Body of pancreas (tissue), 4 donors: ENCODE results near the gene SLC37A2. TPM values are rescaled to one million over a fixed set of nuclear protein-coding genes. Genes with fewer than 3 reads are reported as not detected.
"Not testable (repeated sequence)": the region's sequence is repeated elsewhere in the genome, so short reads cannot be mapped to it uniquely, and the experiment has no call there.

ENCODE experiments used
- ATAC-seq: fragments of 150-250 bp; one replicate; pipeline ENCODE4 v1.9.1; 2016
- DNase-seq, 4 donors: peaks; one replicate each; pipeline ENCODE4 v3.0.0-alpha.2; 2019
- H3K27ac ChIP-seq, 4 donors: fragments of 200-600 bp; sonication (generic); 1 replicate in 3 of 4; 2 replicates in 1 of 4; pipeline versions ENCODE4 v1.5.1 to v1.6.1; 2016 to 2019; ENCODE audit warnings: mild to moderate bottlenecking in 1 of 4, mixed read lengths in 1 of 4, moderate library complexity in 1 of 4
- H3K27me3 ChIP-seq, 2 donors: fragments of 200-600 bp; sonication (generic); one replicate each; pipeline ENCODE4 v1.6.0; 2016; ENCODE audit warnings: mild to moderate bottlenecking in 1 of 2
- H3K36me3 ChIP-seq, 2 donors: fragments of 200-600 bp; sonication (generic); replicated peaks in 1 of 2; 2 replicates each; pipeline ENCODE4 v1.5.1; 2016; ENCODE audit warnings: low read depth in 2 of 2; ENCODE audit not compliant: insufficient read depth in 1 of 2
- H3K4me1 ChIP-seq: fragments of 200-600 bp; sonication (generic); one replicate; pipeline ENCODE4 v1.6.0; 2016
- H3K4me3 ChIP-seq, 2 donors: fragments of 200-600 bp; sonication (generic); 1 replicate in 1 of 2; 2 replicates in 1 of 2; pipeline ENCODE4 v1.5.1; 2016 to 2019
- H3K9me3 ChIP-seq, 3 donors: fragments of 200-600 bp; sonication (generic); 1 replicate in 2 of 3; 2 replicates in 1 of 3; pipeline ENCODE4 v1.5.1; 2016
- CTCF ChIP-seq, 7 experiments: fragments of 450-650 bp in 4 of 7; fragments of 200-600 bp in 3 of 7; sonication (generic) in 3 of 7; IDR thresholded peaks; one replicate each; pipeline ENCODE4 v1.5.1; 2016 to 2019; ENCODE audit warnings: antibody characterized with exemption in 7 of 7
- POLR2A ChIP-seq, 3 donors: fragments of 450-650 bp; IDR thresholded peaks; one replicate each; pipeline ENCODE4 v1.6.1; 2016; ENCODE audit warnings: antibody characterized with exemption in 3 of 3, mild to moderate bottlenecking in 2 of 3
- WGBS, 2 donors: methylation state at CpG; one replicate each; pipeline ENCODE4 v1.1.5; 2017; 5-methylcytosine and 5-hydroxymethylcytosine counted together
- intact Hi-C: fragments of 100-400 bp; cut with DNase I; formaldehyde crosslinking; loops from one replicate; pipeline ENCODE4 v1.15.1; 2023
- total RNA-seq, 2 donors: library from RNA; depleted of rRNA; stranded (reverse); fragments of >200 nt; gene quantifications; one replicate each; pipeline ENCODE4 v1.1.0, GENCODE V29; 2016

Gene SLC37A2
- total RNA-seq, 2 donors from 2014 or later: 2.0 to 4.2 TPM

DNA sequence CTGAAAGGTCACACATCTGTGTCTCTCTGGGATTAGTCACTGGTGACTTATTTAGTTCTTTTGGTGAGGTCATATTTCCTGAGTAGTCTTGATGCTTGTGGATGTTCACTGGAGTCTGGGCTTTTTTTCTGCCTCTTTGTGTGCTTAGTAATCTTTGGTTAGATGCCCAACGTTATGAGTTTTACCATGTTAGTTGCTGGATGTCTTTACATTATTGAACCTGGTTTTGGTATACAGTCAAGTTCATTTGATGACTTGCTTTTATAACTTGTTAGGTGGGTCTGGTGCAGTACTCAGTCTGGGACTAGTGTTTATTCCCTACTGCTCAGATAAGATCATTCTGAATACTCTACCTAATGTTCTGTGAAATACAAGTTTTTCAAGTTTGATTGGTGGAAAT, 26.2 kb upstream of the SLC37A2 start:
- no peaks in the 10 kb centered on the region for H3K9me3 ChIP-seq
- ATAC-seq (no peak), DNase-seq (no peak)
- intact Hi-C loops: no loop called here
- H3K4me1 ChIP-seq: no peaks in the 10 kb centered on the region
- H3K4me3 ChIP-seq: no peak overlapping the region
- H3K36me3 ChIP-seq: no peaks in the 10 kb centered on the region
- TF ChIP-seq CTCF (IDR thresholded peaks at IDR 0.05) (no peak), POLR2A (IDR thresholded peaks at IDR 0.05) (no peak)
- H3K27me3 ChIP-seq: no peaks in the 10 kb centered on the region
- WGBS, 2 donors: 46 to 84% methylated on average over 1 of the region's 1 CpG
- H3K27ac ChIP-seq: no peak overlapping the region

DNA sequence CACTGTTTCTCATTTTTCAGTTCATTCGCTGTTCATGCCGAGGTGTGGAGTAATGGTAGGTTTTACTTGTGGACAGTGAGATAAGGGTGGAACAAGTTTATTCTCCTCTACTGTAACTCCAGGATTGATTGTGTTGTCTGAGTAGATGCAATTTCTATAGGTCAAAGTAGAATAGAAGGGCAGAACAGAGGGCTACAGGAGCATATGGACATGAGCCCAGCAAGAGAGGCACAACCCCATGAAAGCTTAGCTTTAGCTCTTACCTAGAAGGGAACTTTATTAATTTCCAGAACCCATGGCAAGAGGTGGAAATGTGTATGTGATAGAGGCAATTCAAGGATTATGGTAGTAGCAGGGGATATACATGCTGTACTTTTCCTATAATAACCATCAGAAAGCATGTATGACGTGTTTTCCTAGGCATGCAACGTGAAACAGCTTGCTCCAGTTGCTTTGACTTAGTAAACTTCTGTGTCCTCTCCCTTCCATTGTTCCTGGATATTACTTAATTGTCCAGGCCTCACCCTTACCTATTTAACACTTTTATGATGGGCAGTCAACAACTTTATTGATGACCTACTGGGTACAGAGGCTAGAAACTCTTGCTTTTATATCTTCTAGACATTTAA, 13.8 kb upstream of the SLC37A2 start:
- Histone ChIP-seq H3K36me3 (no peaks in the 10 kb centered on the region), H3K27me3 (no peaks in the 10 kb centered on the region), H3K4me1 (no peaks in the 10 kb centered on the region), H3K9me3 (no peaks in the 10 kb centered on the region), H3K27ac (no peak overlapping the region), H3K4me3 (no peak overlapping the region)
- ATAC-seq: no peak
- 94 to 99% methylated on average over 4 of the region's 4 CpGs for WGBS, 2 donors
- TF ChIP-seq POLR2A (IDR thresholded peaks at IDR 0.05) (no peak), CTCF (IDR thresholded peaks at IDR 0.05) (no peak)
- DNase-seq: no peak
- intact Hi-C loops: no loop called here

DNA sequence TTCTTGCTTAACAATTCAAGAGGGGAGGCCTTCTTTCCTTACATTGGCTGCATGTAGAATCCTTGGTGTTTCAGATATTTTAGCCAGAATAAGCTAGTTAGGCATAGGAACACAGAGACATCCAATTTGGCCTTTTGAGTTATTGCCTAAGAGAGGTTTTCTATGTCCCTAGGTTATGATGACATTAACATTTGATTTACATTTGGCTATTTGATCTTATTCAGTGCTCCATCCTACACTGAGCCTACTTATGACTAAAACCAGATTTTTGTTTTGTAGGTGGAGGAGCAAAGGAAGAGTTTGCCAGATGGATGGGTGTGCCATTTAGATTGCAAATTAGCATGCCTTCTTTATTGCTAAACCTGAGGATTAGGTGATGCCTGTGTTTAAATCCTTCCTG, 11.1 kb upstream of the SLC37A2 start:
- no peak overlapping the region for H3K4me3 ChIP-seq
- TF ChIP-seq POLR2A (IDR thresholded peaks at IDR 0.05) (no peak), CTCF (IDR thresholded peaks at IDR 0.05) (no peak)
- no peak for ATAC-seq
- no peak for DNase-seq
- no peaks in the 10 kb centered on the region for H3K4me1 ChIP-seq
- H3K27ac ChIP-seq: no peak overlapping the region
- no peaks in the 10 kb centered on the region for H3K36me3 ChIP-seq
- no peaks in the 10 kb centered on the region for H3K27me3 ChIP-seq
- intact Hi-C loops: no loop called here
- H3K9me3 ChIP-seq: no peaks in the 10 kb centered on the region

DNA sequence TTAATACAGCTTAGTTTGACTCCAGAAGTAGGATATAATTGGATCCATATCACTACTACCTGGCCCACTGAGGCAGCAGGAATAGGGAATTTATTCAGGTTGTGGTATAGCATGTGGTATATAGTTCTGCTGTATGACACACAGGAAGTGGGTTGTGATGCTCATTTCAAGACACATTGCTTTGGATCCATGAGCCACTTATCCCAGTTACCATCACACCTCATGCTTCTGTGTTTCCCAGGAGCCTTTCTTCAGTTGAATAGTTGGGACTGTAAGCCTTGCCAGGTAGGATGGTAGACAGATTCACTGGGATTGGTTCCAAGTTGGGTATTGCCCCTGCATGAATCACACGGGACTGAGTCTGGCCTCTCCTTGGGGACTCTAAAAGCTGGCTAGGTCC, 9.9 kb upstream of the SLC37A2 start:
- Histone ChIP-seq H3K36me3 (no peaks in the 10 kb centered on the region), H3K4me3 (no peak overlapping the region), H3K27me3 (no peaks in the 10 kb centered on the region), H3K4me1 (no peaks in the 10 kb centered on the region), H3K27ac (no peak overlapping the region), H3K9me3 (no peaks in the 10 kb centered on the region)
- 57 to 92% methylated on average over 1 of the region's 1 CpG for WGBS, 2 donors
- DNase-seq (no peak), ATAC-seq (no peak)
- intact Hi-C loops: no loop called here
- TF ChIP-seq POLR2A (IDR thresholded peaks at IDR 0.05) (no peak), CTCF (IDR thresholded peaks at IDR 0.05) (no peak)

DNA sequence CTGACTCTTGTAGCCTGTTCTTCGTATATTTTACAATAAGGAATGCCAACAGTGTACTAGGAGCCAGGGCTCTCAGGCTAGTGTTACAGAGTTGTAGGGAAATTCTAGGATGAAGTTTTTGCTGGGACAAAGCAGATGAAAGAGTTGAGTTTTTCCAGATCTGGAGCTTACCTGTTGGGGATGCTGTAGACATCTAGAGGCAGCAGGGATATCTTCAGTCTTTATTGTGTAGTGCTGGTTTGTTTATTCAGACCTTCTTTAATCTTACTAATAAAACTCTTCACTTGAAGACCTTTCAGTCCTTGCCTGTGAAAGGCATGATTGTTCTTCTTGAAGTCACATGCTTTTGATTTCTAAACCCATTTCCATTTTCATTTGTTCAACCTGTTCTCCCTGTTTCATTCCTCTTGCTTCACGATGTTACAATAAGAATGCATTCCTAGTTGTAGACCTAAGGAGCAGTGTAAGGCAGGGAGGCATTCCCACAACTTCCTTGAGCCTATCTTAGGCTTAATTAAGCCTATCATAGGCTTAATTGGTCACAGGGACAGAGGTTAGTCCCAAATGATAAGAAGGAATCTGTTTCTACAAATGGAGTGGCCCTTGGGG, 7.9 kb upstream of the SLC37A2 start:
- Histone ChIP-seq H3K4me1 (no peaks in the 10 kb centered on the region), H3K36me3 (no peaks in the 10 kb centered on the region), H3K27ac (no peak overlapping the region), H3K9me3 (no peaks in the 10 kb centered on the region), H3K4me3 (no peak overlapping the region), H3K27me3 (no peaks in the 10 kb centered on the region)
- no peak for DNase-seq
- 56 to 63% methylated on average over 2 of the region's 2 CpGs for WGBS, 2 donors
- ATAC-seq: no peak
- TF ChIP-seq CTCF (IDR thresholded peaks at IDR 0.05): no peak
- TF ChIP-seq POLR2A (IDR thresholded peaks at IDR 0.05): no peak
- intact Hi-C loops: no loop called here

- H3K9me3 ChIP-seq, H3K27me3 ChIP-seq, DNase-seq, H3K4me1 ChIP-seq, H3K36me3 ChIP-seq, H3K27ac ChIP-seq, intact Hi-C loops, ATAC-seq, H3K4me3 ChIP-seq: not testable (repeated sequence)
- 92 to 98% methylated on average over 2 of the region's 2 CpGs for WGBS, 2 donors
These were observed 7.0 kb upstream of the SLC37A2 start for GRCh38 chr11:125056111-125056510.
